ENCODE results near the gene STAB2.

GRCh38 chr12:103799504-103799856 is 212.4 kb downstream of the STAB2 start:
- no peak for TF ChIP-seq CTCF (IDR thresholded peaks at IDR 0.05)
- no peak for TF ChIP-seq POLR2A (IDR thresholded peaks at IDR 0.05)

All from thyroid gland (tissue), 4 donors.